GM19193 (cell line): ENCODE data around the gene SLC6A18.

Experiments used
- POLR2A ChIP-seq: IDR thresholded peaks from 4 replicates; pipeline ENCODE4 v1.6.1; 2011; ENCODE audit not compliant: insufficient read depth, insufficient read length; ENCODE audit errors: extremely low read depth

SLC6A18 gene

DNA sequence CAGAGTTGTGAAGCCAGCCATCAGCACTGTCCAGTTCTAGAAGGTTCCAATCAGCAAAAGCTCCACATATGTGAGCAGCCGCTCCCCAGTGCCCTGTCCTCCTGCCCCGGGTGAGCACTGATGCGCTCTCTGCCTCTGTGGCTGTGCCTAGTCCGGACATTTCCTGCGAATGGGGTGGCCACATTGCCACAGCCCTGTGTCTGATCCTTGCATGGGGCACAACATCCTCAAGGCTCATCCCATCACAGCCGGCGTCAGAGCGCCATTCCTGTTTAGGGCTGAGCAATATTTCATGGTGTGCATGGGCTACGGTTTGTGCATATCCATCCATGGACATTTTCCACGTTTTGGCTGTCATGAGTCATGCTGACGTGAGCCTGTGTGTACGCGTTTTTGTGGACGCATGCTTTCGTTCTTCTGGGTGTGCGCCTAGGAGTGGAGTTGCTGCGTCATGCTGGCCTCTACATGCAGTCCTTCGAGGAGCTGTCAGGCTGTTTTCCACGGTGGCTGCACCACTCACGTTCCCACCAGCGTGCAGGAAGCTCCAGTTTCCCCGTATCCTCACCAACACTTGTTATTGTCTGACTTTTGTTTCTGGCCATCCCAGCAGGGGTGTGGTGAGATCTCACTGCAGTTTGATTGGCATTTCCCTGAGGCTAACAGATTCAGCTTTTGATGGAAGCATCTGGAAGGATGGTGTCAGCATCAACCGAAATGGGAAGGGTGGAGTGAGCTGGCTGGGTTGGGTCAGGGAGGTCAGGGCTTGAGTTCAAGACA, 9.7 kb upstream of the SLC6A18 start:
- TF ChIP-seq POLR2A, result no peak

DNA sequence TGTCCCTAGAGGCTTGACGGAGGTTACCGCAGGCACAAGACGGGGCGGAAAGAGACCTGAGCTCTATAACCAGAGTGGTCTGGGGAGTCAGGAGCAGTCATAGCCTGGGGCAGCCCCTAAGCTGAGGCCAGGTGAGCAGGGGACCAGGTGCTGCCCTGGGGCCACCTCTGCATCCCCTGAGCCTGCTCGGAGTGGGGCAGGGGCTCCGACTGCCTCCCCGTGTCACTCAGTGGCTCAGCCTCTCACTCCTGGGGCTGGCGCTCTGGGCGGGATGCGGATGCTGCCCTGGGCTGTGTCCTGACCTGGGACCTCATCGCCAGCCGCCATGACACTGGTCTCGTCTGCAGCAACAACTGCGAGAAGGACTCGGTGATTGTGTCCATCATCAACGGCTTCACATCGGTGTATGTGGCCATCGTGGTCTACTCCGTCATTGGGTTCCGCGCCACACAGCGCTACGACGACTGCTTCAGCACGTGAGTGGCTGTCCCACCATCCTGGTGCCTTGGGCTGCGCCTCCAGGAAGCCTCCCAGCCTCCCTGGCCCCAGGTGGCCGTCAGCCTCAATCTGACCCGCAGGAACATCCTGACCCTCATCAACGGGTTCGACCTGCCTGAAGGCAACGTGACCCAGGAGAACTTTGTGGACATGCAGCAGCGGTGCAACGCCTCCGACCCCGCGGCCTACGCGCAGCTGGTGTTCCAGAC, 8.8 kb upstream of the SLC6A18 start:
- no peak for TF ChIP-seq POLR2A

DNA sequence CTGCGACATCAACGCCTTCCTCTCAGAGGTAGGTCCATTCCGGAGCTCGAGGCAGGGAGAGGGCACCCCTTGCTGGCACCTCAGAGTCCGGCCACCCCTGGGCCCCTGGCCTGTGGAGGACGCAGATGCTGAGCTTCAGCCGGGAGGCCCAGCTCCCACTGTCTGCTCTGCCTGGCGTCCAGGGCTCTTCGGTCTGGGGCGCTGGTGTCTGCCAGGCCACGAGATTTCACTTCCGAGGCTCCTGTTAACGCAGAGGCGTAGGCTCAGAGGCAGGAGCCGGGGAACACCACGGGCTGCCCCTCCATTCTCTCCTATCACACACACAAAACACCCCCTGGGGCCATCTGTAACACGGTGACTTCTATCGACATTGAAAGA, 8.3 kb upstream of the SLC6A18 start:
- TF ChIP-seq POLR2A, result no peak

DNA sequence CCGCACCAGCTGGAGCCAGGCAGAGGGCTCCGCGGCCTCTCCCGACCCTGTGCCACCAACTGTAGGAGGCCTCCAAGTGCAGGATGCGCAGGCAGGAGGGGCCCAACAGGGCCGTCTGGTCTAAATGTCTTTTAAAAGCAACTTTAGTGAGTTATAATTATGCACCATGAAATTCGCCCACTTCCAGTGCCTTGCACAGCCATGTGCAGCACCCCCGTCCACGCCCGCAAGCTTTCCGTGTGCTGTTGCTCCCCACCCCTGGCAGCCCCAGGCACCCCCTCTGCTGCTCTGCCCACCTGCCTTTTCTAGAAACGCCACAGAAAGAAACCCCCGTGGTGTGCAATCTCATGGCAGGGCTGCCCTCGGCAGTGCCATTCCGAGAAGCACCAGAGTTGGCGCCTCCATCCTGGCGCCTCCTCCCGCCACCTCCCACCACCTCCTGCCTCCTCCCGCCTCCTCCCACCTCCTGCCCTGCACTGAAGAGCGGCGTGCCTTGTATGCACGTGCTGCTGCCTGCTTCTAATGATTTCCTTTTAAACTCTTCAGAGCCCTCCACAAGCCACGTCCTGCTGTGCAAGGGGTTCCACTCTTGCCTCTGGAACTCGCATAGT, 7.5 kb upstream of the SLC6A18 start:
- no peak for TF ChIP-seq POLR2A

GRCh38 chr5:1218351-1219080, 6.7 kb upstream of the SLC6A18 start:
- TF ChIP-seq POLR2A, result no peak

- TF ChIP-seq POLR2A, result no peak
Observed at GRCh38 chr5:1219098-1219767, 5.9 kb upstream of the SLC6A18 start.

DNA sequence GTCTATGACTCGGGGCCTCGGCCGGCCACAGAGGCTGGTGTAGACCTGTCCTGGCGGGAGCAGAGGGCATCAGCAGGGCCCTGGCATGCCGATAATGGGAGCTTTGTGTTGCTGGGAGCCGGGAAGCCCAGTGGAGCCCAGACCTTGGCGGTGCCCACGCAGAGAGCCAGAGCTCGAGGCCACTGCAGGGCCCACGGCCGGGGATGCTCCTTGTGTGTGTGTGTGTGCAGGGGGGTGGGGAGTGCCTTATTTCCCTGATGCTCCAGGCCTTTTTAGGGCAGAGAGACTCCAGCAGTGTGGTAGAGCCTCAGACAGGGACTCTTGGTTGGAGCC, 5.4 kb upstream of the SLC6A18 start:
- no peak for TF ChIP-seq POLR2A

DNA sequence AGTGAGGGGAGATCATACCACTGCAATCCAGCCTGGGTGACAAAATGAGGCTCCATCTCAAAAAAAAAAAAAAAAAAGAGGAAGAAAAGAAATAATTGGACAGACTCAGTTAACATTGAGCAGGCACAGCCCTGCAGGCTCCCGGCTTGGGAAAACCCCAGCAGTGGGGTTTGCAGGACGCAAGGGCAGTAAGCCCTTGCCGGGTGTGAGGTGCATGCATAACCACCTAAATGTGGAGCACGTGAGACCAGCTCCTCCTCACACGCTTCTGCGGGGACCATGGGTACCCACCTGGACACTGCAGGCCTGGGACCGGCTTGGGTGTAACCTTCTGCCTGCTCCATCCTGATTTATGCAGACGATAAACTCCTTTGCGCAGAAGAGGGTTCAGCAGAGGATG, 4.8 kb upstream of the SLC6A18 start:
- TF ChIP-seq POLR2A, result no peak

- TF ChIP-seq POLR2A, result no peak
Observed at GRCh38 chr5:1220831-1221230, 4.3 kb upstream of the SLC6A18 start.

DNA sequence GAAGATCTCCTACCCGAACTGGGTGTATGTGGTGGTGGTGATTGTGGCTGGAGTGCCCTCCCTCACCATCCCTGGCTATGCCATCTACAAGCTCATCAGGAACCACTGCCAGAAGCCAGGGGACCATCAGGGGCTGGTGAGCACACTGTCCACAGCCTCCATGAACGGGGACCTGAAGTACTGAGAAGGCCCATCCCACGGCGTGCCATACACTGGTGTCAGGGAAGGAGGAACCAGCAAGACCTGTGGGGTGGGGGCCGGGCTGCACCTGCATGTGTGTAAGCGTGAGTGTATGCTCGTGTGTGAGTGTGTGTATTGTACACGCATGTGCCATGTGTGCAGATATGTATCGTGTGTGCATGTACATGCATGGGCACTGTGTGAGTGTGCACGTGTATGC, 3.5 kb upstream of the SLC6A18 start:
- no peak for TF ChIP-seq POLR2A

DNA sequence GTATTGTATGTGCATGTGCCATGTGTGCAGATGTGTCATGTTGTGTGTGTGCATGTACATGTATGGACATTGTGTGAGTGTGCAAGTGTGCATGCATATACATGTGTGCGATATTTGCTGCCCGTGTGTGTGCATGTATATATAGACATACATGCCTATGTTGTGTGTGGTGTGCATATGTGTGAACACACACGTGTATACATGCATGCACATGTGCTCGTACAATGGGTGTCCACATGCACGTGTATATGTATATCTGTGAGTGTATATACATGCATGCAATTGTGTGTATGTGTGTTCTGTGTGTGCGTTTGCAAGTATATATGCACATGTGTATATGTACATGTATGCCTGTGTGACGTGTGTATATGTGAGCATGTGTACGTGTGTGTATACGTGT, 3.0 kb upstream of the SLC6A18 start:
- no peak for TF ChIP-seq POLR2A

DNA sequence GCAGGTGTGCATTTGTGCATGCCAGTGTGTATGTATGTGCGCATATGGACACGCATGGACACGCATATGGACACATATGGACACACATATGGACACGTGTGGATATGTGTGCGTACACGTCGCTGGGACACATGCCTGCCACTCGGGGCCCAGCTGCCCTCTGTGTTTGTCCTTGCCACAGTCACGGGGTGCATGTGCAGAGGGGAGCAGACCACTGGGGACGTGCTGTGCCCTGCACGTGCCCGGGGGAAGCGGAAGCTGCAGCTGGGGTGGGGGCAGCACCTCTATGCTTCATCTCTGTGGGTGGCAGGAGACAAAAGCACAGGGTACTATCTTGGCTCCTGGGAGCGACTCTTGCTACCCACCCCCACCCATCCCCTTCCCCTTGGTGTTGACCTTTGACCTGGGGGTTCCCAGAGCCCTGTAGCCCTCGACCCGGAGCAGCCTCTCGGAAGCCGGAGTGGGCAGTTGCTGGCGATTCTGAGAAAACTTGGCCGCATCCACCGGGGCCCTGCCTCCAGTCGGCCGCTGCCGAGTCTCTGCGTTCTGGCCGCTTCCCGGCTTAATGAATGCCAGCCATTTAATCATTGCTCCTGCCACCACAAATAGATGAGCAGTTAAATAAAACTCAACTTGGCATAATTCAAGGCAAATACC, 2.4 kb upstream of the SLC6A18 start:
- no peak for TF ChIP-seq POLR2A

GRCh38 chr5:1223278-1223670, 1.9 kb upstream of the SLC6A18 start:
- no peak for TF ChIP-seq POLR2A

DNA sequence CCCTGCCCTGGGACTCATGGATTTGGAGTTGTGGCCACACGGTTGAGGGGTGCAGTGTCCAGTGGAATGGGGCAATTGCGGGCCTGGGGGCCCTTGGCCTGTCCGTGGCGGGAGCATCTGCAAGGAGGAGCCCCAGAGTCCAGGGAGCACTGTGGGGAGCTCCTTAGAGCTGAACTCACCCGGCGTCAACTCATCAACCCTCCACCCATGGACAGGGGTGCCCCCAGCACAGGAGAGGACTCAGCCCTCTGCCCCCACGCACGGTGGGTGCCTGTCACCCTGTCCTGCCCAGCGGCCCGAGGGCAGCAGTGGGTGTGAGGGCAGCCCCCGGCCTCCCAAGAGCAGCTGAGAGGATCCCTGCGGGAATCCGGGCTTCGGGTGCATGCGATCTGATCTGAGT, 550 bp upstream of the SLC6A18 start:
- TF ChIP-seq POLR2A, result no peak

DNA sequence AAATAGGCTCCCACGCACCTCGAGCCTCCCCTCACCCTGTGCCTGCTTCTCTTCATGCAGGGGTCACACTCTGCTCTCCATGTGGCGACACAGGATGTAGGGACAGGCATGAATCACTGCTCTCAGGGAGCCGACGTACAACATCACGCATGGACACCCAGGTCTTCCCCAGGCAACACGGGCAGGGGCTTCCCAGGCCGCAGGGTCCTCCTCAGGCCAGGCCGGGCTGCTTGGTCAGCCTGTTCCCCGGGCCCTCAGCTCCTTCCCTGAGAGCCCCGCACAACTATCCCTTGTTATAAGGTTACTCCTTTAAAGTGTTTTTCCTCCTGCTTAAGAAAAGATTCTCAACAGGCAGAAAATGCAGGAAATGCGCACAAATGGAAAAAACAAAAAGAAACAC, 1.1 kb downstream of the SLC6A18 start:
- no peak for TF ChIP-seq POLR2A

- TF ChIP-seq POLR2A, result no peak
Observed at GRCh38 chr5:1226839-1227581, 1.8 kb downstream of the SLC6A18 start.
